ENCODE data around the gene HSD17B3.

HSD17B3 gene

DNA sequence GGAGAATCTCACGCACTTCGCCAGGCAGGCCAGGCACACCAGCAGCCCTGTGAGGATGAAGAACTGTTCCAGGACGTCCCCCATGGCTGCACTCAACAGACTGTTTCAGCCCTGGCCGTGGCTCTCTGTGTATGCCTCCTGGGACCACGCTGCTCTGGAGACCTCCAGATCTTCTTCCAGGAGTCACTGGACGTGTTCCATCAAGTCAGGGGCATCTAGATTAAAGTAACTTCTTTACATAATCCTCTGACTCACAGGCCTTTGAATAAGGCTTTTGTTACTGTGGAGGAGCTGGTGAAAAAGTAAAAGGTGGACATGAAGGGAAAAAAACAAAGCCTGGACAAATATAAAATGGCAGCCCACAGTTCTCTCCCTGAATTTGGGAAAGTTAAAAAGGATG is at the start of gene HSD17B3:
HSD17B3 (minus strand) TSS at position 156 of the 400 bp plus-strand sequence; CDS start at position 84, 72 bp downstream.
- no peak within 1 kb of the TSS for H3K4me3 ChIP-seq (ENCODE audit: low read depth, low read length, poor library complexity, severe bottlenecking)
- no peaks in the 10 kb centered on the region for H3K36me3 ChIP-seq (ENCODE audit: insufficient read depth, low read length)
- no peaks in the 10 kb centered on the region for H4K20me1 ChIP-seq (ENCODE audit: insufficient read depth, low read length)
- no peaks in the 10 kb centered on the region for H3K27me3 ChIP-seq (ENCODE audit: insufficient read depth, low read length)
- H3K9ac ChIP-seq (ENCODE audit: low read length) = no peak within 1 kb of the TSS
- no peaks in the 10 kb centered on the region for H3K9me3 ChIP-seq (ENCODE audit: low read length)
- H2AFZ ChIP-seq (ENCODE audit: low read length) = no peak within 1 kb of the TSS
- no peak within 1 kb of the TSS for H3K27ac ChIP-seq (ENCODE audit: low read depth, low read length, poor library complexity, severe bottlenecking)
- H3K79me2 ChIP-seq (ENCODE audit: insufficient read depth, low read length) = no peaks in the 10 kb centered on the region
- TF ChIP-seq, protein P1, sequence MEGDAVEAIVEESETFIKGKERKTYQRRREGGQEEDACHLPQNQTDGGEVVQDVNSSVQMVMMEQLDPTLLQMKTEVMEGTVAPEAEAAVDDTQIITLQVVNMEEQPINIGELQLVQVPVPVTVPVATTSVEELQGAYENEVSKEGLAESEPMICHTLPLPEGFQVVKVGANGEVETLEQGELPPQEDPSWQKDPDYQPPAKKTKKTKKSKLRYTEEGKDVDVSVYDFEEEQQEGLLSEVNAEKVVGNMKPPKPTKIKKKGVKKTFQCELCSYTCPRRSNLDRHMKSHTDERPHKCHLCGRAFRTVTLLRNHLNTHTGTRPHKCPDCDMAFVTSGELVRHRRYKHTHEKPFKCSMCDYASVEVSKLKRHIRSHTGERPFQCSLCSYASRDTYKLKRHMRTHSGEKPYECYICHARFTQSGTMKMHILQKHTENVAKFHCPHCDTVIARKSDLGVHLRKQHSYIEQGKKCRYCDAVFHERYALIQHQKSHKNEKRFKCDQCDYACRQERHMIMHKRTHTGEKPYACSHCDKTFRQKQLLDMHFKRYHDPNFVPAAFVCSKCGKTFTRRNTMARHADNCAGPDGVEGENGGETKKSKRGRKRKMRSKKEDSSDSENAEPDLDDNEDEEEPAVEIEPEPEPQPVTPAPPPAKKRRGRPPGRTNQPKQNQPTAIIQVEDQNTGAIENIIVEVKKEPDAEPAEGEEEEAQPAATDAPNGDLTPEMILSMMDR (IDR thresholded peaks at IDR 0.05; ENCODE audit: low read length) = no peak
- TF ChIP-seq EZH2 (IDR thresholded peaks at IDR 0.05; ENCODE audit: borderline replicate concordance, low read length) = no peak
- no peaks in the 10 kb centered on the region for H3F3A ChIP-seq (ENCODE audit: insufficient read depth, low read length)
- H3K9me2 ChIP-seq (ENCODE audit: low read depth, low read length) = no peaks in the 10 kb centered on the region
- H3K4me1 ChIP-seq (ENCODE audit: insufficient read depth, low read length, severe bottlenecking) = no peaks in the 10 kb centered on the region
- H3K4me2 ChIP-seq (ENCODE audit: low read length) = no peak within 1 kb of the TSS

DNA sequence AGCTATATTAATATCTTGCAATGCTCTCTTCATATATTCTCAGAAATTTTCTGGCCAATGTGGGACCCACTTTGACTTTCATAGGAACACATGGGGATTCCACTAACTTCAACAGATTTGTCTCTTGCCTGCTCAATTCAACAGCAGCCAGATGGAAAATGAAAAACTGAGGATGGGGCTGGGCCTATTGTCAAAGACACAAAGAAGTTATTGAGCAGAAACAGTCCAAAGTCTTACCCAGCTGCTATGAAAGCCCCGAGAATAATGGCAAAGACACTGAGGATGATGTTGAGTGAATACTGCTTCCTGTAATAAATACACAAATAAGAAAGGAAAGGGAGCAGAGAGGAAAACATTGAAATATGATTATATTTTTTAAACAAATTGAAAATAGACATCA is 48.9 kb upstream of the HSD17B3 start:
- TF ChIP-seq, protein P1 (IDR thresholded peaks at IDR 0.05; ENCODE audit: low read length) = no peak
- TF ChIP-seq EZH2 (IDR thresholded peaks at IDR 0.05; ENCODE audit: borderline replicate concordance, low read length) = no peak

DNA sequence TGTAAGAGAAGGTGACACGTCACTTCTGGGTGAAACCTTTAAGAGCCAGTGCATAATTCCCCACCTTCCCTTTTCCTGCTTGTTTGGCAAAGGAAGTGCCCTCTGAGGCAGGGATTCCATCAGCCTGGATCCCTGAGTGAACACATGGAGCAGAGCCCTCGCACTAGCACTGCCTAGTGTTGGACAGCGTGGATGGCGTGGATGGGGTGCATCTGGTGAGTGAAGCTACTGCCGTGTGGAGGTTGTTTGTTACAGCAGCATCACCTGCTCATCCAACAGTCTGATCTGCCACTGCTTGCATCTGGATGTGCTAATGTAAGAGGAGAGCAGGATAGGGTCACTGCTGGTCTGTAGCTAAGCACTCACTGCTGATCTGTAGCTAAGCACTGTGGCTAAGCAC is 46.3 kb upstream of the HSD17B3 start:
- Histone ChIP-seq H4K20me1 (ENCODE audit: insufficient read depth, low read length) (no peaks in the 10 kb centered on the region), H3K4me3 (ENCODE audit: low read depth, low read length, poor library complexity, severe bottlenecking) (no peak overlapping the region), H3K9me3 (ENCODE audit: low read length) (no peaks in the 10 kb centered on the region), H2AFZ (ENCODE audit: low read length) (no peak overlapping the region), H3K27me3 (ENCODE audit: insufficient read depth, low read length) (no peaks in the 10 kb centered on the region), H3K79me2 (ENCODE audit: insufficient read depth, low read length) (no peaks in the 10 kb centered on the region), H3K9me2 (ENCODE audit: low read depth, low read length) (no peaks in the 10 kb centered on the region), H3K9ac (ENCODE audit: low read length) (no peak overlapping the region), H3K36me3 (ENCODE audit: insufficient read depth, low read length) (no peaks in the 10 kb centered on the region), H3K4me1 (ENCODE audit: insufficient read depth, low read length, severe bottlenecking) (no peaks in the 10 kb centered on the region), H3F3A (ENCODE audit: insufficient read depth, low read length) (no peaks in the 10 kb centered on the region), H3K4me2 (ENCODE audit: low read length) (no peak overlapping the region), H3K27ac (ENCODE audit: low read depth, low read length, poor library complexity, severe bottlenecking) (no peak overlapping the region)
- TF ChIP-seq EZH2 (IDR thresholded peaks at IDR 0.05; ENCODE audit: borderline replicate concordance, low read length) = no peak
- TF ChIP-seq, protein P1 (IDR thresholded peaks at IDR 0.05; ENCODE audit: low read length) = no peak

More for the DNA sequence above, 48.9 kb upstream of the HSD17B3 start:
- no peak overlapping the region for H3K9ac ChIP-seq (ENCODE audit: low read length)
- H3K4me3 ChIP-seq (ENCODE audit: low read depth, low read length, poor library complexity, severe bottlenecking) = no peak overlapping the region
- no peaks in the 10 kb centered on the region for H3K4me1 ChIP-seq (ENCODE audit: insufficient read depth, low read length, severe bottlenecking)
- no peak overlapping the region for H3K4me2 ChIP-seq (ENCODE audit: low read length)
- no peaks in the 10 kb centered on the region for H3K79me2 ChIP-seq (ENCODE audit: insufficient read depth, low read length)
- H3K9me2 ChIP-seq (ENCODE audit: low read depth, low read length) = no peaks in the 10 kb centered on the region
- H3K36me3 ChIP-seq (ENCODE audit: insufficient read depth, low read length) = no peaks in the 10 kb centered on the region
- no peaks in the 10 kb centered on the region for H3K9me3 ChIP-seq (ENCODE audit: low read length)
- H3K27me3 ChIP-seq (ENCODE audit: insufficient read depth, low read length) = no peaks in the 10 kb centered on the region
- no peaks in the 10 kb centered on the region for H4K20me1 ChIP-seq (ENCODE audit: insufficient read depth, low read length)
- no peak overlapping the region for H2AFZ ChIP-seq (ENCODE audit: low read length)
- H3F3A ChIP-seq (ENCODE audit: insufficient read depth, low read length) = no peaks in the 10 kb centered on the region
- no peak overlapping the region for H3K27ac ChIP-seq (ENCODE audit: low read depth, low read length, poor library complexity, severe bottlenecking)
